Measurements from ENCODE around the gene TRIM33. TPM values are rescaled to one million over a fixed set of nuclear protein-coding genes. Genes with fewer than 3 reads are reported as not detected.
"Not testable (repeated sequence)": the region's sequence is repeated elsewhere in the genome, so short reads cannot be mapped to it uniquely, and the experiment has no call there.

The TRIM33 gene
- total and polyA plus RNA-seq, 12 donors, result 13.8 to 49.0 (median 27.0) TPM

DNA sequence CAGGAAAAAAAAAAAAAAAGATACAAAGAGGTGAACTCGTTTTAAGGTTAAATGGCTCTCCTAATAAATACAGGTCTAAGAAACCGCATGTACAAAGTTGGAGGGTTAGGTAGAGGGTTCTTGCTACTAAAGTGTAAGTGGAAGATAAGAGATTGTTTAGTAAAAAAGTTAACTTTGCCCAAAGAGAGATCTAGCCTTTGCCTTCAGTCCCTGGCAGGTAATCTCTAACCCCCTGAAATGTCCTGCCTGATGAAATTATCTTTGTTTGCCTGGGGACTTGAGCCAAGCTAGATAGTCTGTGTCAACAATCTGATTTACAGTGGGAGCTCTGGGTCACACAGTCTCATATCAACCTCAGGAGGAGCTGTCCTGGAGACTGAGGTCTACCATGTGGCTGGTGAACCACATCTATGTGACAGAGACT is 57.6 kb downstream of the TRIM33 start:
- WGBS, 4 donors, result 63 to 86% (median 74%) methylated on average over 2 of the region's 2 CpGs
- peak in 1 of 7 donors; percentile 43 for DNase-seq
- H3K4me3 ChIP-seq, result no peak overlapping the region
- H3K9me3 ChIP-seq (replicated peaks in 1 of 3), result no peaks in the 10 kb centered on the region
- TF ChIP-seq, protein P1, sequence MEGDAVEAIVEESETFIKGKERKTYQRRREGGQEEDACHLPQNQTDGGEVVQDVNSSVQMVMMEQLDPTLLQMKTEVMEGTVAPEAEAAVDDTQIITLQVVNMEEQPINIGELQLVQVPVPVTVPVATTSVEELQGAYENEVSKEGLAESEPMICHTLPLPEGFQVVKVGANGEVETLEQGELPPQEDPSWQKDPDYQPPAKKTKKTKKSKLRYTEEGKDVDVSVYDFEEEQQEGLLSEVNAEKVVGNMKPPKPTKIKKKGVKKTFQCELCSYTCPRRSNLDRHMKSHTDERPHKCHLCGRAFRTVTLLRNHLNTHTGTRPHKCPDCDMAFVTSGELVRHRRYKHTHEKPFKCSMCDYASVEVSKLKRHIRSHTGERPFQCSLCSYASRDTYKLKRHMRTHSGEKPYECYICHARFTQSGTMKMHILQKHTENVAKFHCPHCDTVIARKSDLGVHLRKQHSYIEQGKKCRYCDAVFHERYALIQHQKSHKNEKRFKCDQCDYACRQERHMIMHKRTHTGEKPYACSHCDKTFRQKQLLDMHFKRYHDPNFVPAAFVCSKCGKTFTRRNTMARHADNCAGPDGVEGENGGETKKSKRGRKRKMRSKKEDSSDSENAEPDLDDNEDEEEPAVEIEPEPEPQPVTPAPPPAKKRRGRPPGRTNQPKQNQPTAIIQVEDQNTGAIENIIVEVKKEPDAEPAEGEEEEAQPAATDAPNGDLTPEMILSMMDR (IDR thresholded peaks at IDR 0.05), result no peak
- TF ChIP-seq POLR2A (IDR thresholded peaks at IDR 0.05), result no peak
- peaks cover 9 to 17% of the 10 kb centered on the region in 2 donors for H3K4me1 ChIP-seq (replicated peaks in 1 of 2)
- no peaks in the 10 kb centered on the region for H3K27me3 ChIP-seq
- H3K27ac ChIP-seq, result no peak overlapping the region
- H3K36me3 ChIP-seq (replicated peaks in 1 of 2), result no peaks in the 10 kb centered on the region
- intact Hi-C loops (cut with DNase I), result no loop called here

DNA sequence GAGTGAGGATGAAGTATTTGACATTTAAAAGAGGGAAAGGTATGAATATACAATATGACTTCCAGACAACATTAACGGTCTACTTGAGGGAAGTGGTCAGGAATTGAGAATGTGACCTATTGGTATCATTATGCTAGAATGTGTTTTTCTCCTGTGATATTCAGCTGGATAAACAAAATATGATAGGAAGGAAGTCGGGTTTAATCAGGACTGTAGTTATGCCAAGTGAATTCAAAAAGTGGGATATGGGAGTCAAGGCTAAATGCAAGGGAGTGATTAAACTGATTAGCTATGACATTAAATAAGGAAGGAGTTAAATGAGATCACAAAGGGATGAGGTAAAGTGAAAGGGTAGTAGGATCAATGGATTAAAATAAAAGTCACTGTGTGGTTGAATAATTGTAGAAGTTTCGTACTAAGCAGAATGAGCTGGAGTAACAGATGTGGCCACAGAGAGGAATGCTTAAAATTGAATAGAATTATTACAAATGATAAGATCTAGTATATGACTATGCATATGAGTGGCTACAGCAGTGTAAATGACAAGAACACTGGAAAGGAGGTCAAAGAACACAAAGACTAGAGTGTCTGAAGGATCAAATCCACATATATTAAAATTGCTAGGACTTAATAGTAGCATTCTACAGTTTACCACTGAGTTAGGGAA is 62.5 kb downstream of the TRIM33 start:
- Histone ChIP-seq H3K36me3 (replicated peaks in 1 of 2) (no peaks in the 10 kb centered on the region), H3K4me3 (no peak overlapping the region), H3K27me3 (no peaks in the 10 kb centered on the region), H3K27ac (no peak overlapping the region), H3K9me3 (replicated peaks in 1 of 3) (no peaks in the 10 kb centered on the region), H3K4me1 (replicated peaks in 1 of 2) (peaks cover 0 to 4% of the 10 kb centered on the region in 2 donors)
- intact Hi-C loops (cut with DNase I), result loop anchor here in 1 of 2 donors (10.0 kb wide), 1 partner anchor 66 kb away; the partner anchor contains the start of gene TRIM33
- no peak for TF ChIP-seq POLR2A (IDR thresholded peaks at IDR 0.05)
- TF ChIP-seq, protein P1 (IDR thresholded peaks at IDR 0.05), result no peak
- no peak for DNase-seq
- whole genome bisulfite sequencing, 4 donors, result 72 to 78% (median 77%) methylated on average over 3 of the region's 3 CpGs

DNA sequence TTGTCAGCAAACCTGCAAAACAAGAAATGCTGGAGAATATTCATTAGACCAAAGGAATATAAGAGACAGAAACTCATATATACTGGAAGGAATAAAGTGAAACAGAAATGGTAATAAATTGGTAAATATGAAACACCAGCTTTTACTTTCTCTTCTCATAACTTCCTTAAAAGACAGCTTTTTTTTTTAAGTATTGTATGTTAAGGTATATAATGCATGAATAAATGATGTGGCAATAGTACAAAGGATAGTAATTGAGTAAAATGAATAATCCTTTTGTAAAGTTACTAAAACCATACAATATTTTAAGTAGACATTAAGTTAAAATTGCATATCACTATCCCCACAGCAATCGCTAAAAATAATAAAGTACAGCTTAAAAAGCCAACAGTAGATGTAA is 64.8 kb downstream of the TRIM33 start:
- Histone ChIP-seq H3K4me1 (replicated peaks in 1 of 2) (no peaks in the 10 kb centered on the region), H3K27ac (no peak overlapping the region), H3K9me3 (replicated peaks in 1 of 3) (no peaks in the 10 kb centered on the region), H3K36me3 (replicated peaks in 1 of 2) (no peaks in the 10 kb centered on the region), H3K27me3 (no peaks in the 10 kb centered on the region), H3K4me3 (no peak overlapping the region)
- no peak for TF ChIP-seq POLR2A (IDR thresholded peaks at IDR 0.05)
- TF ChIP-seq, protein P1 (IDR thresholded peaks at IDR 0.05), result no peak
- DNase-seq, result no peak
- intact Hi-C loops (cut with DNase I), result loop anchor here in 1 of 2 donors (10.0 kb wide), 1 partner anchor 69 kb away; the partner anchor contains the start of gene TRIM33
- WGBS, 4 donors, result 91 to 97% (median 94%) methylated on average over 1 of the region's 1 CpG

DNA sequence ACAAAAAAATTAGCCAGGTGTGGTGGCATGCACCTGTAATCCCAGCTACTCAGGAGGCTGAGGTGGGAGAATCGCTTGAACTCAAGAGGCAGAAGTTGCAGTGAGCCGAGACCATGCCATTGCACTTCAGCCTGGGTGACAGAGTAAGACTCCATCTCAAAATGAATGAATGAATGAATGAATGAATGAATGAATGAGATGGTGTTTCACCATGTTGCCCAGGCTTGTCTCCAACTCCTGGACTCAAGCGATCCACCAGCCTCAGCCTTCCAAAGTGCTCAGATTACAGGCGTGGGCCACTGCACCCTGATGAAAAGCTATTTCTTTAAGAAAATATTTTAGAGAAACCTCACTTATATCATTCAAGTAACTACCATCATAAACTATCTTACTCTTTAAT is 67.8 kb downstream of the TRIM33 start:
- not testable (repeated sequence) for DNase-seq; H3K27ac ChIP-seq; H3K27me3 ChIP-seq; H3K4me1 ChIP-seq (replicated peaks in 1 of 2); H3K36me3 ChIP-seq (replicated peaks in 1 of 2); H3K9me3 ChIP-seq (replicated peaks in 1 of 3); H3K4me3 ChIP-seq
- WGBS, 4 donors, result 95 to 100% (median 97%) methylated on average over 4 of the region's 4 CpGs
- intact Hi-C loops (cut with DNase I), result loop anchor here in 1 of 2 donors (10.0 kb wide), 1 partner anchor 72 kb away; the partner anchor contains the start of gene TRIM33

DNA sequence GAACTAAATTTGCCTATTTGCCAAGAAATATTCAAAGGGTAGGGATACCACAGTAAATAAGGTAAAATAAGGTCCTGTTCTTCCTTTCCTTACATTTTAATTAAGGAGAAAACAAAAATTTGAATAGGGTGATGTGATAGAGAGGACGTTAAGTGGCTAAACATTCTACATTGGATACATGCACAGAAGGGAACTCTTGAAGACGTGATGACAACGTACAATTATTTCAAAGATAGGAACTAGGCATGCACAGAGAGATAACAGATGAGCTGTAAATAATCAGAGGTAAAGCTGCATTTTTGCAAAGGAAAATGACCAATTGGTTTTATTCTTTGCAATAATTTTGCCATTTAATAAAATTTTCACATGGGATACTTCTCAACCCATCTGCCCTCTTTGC is 69.7 kb downstream of the TRIM33 start:
- WGBS, 4 donors, result 93 to 98% (median 94%) methylated on average over 3 of the region's 3 CpGs
- H3K4me1 ChIP-seq (replicated peaks in 1 of 2), result no peaks in the 10 kb centered on the region
- H3K27ac ChIP-seq, result no peak overlapping the region
- no peaks in the 10 kb centered on the region for H3K9me3 ChIP-seq (replicated peaks in 1 of 3)
- H3K36me3 ChIP-seq (replicated peaks in 1 of 2), result no peaks in the 10 kb centered on the region
- TF ChIP-seq POLR2A (IDR thresholded peaks at IDR 0.05), result no peak
- TF ChIP-seq, protein P1 (IDR thresholded peaks at IDR 0.05), result no peak
- H3K27me3 ChIP-seq, result no peaks in the 10 kb centered on the region
- intact Hi-C loops (cut with DNase I), result loop anchor here in 1 of 2 donors (10.0 kb wide), 1 partner anchor 73 kb away; the partner anchor contains the start of gene TRIM33
- no peak overlapping the region for H3K4me3 ChIP-seq
- no peak for DNase-seq

Measured in adrenal gland (tissue), 12 donors.